Endothelial cell of umbilical vein (primary cell): ENCODE data around the gene PCDHGA5. TPM values are rescaled to one million over a fixed set of nuclear protein-coding genes. Genes with fewer than 3 reads are reported as not detected.
"Not testable (repeated sequence)": the region's sequence is repeated elsewhere in the genome, so short reads cannot be mapped to it uniquely, and the experiment has no call there.

Experiments
- BruUV-seq: library from RNA; stranded (reverse); fragments of 400-500 nt; replicated peaks from 2 replicates; lab custom pipeline; 2021; lab: Mats Ljungman, UMichigan
- CTCF ChIA-PET: fragments of 300-600, 350-600 bp; sonication (Branson Sonifier 250); formaldehyde crosslinking; loops from one replicate; lab custom pipeline; 2021; ENCODE audit warnings: antibody characterized with exemption, inconsistent platforms; lab: Charles Lee
- POLR2A ChIA-PET: fragments of 300-600, 350-600 bp; sonication (Branson Sonifier 250); formaldehyde crosslinking; loops from one replicate; lab custom pipeline; 2021; ENCODE audit warnings: antibody characterized with exemption, inconsistent platforms; lab: Charles Lee
- DNase-seq: peaks from one replicate; pipeline ENCODE4 v3.0.0-alpha.2; 2011; ENCODE audit warnings: low read depth, low spot score
- FAIRE-seq: peaks from 2 replicates; lab custom pipeline; 2011; peaks lifted over from hg19 to GRCh38; lab: Jason Lieb, UNC
- H2AFZ ChIP-seq: 2 replicates; pipeline ENCODE4 v1.6.0; 2012; ENCODE audit warnings: low read depth, low read length, control low read depth, inconsistent platforms
- H3K27ac ChIP-seq: 2 replicates; pipeline ENCODE4 v1.5.1; 2011; ENCODE audit warnings: low read depth, mild to moderate bottlenecking, control low read depth, low read length, moderate library complexity; ENCODE audit not compliant: insufficient read depth
- H3K27me3 ChIP-seq, 2 experiments: 2 replicates each; pipeline versions ENCODE4 v1.6.0 to v1.6.1; 2011; ENCODE audit warnings: low read length in 2 of 2, mixed read lengths in 1 of 2; ENCODE audit not compliant: control insufficient read depth in 2 of 2, insufficient read depth in 2 of 2
- H3K36me3 ChIP-seq, 2 experiments: 2 replicates in 1 of 2; 3 replicates in 1 of 2; pipeline ENCODE4 v1.5.1; 2011; ENCODE audit warnings: low read length in 2 of 2, mild to moderate bottlenecking in 1 of 2, moderate library complexity in 1 of 2; ENCODE audit not compliant: control insufficient read depth in 2 of 2, insufficient read depth in 2 of 2; ENCODE audit errors: extremely low read depth in 1 of 2
- H3K4me1 ChIP-seq: 3 replicates; pipeline ENCODE4 v1.5.1; 2011; ENCODE audit warnings: mild to moderate bottlenecking, low read length; ENCODE audit not compliant: control insufficient read depth, insufficient read depth; ENCODE audit errors: extremely low read depth
- H3K4me2 ChIP-seq: 2 replicates; pipeline ENCODE4 v1.6.1; 2011; ENCODE audit warnings: low read length, control low read depth, mixed read lengths; ENCODE audit not compliant: insufficient read depth
- H3K4me3 ChIP-seq, 3 experiments: fragments of 200-600 bp in 1 of 3; sonication (generic), shearing (Covaris generic) in 1 of 3; replicated peaks in 1 of 3; 2 replicates each; pipeline ENCODE4 v1.5.1; 2011 to 2016; ENCODE audit warnings: control low read depth in 3 of 3, low read length in 3 of 3, mild to moderate bottlenecking in 2 of 3, inconsistent platforms in 1 of 3, low read depth in 1 of 3, moderate library complexity in 1 of 3; ENCODE audit not compliant: insufficient read depth in 1 of 3
- H3K79me2 ChIP-seq: 2 replicates; pipeline ENCODE4 v1.6.0; 2012; ENCODE audit warnings: low read length, inconsistent platforms; ENCODE audit not compliant: control insufficient read depth, insufficient read depth
- H3K9ac ChIP-seq: replicated peaks from 2 replicates; pipeline ENCODE3; 2011; ENCODE audit warnings: low read length, control low read depth; ENCODE audit not compliant: insufficient read depth; ENCODE audit errors: extremely low read depth
- H3K9me1 ChIP-seq: replicated peaks from 3 replicates; pipeline ENCODE4 v1.6.0; 2011; ENCODE audit warnings: mild to moderate bottlenecking, low read length; ENCODE audit not compliant: control insufficient read depth, insufficient read depth; ENCODE audit errors: extremely low read depth
- H3K9me3 ChIP-seq: replicated peaks from 2 replicates; pipeline ENCODE4 v1.5.1; 2012; ENCODE audit warnings: low read length, inconsistent platforms; ENCODE audit not compliant: control insufficient read depth, insufficient read depth
- H4K20me1 ChIP-seq: replicated peaks from 2 replicates; pipeline ENCODE3; 2011; ENCODE audit warnings: mild to moderate bottlenecking, low read length; ENCODE audit not compliant: control insufficient read depth, insufficient read depth; ENCODE audit errors: extremely low read depth
- POLR2A ChIP-seq: IDR thresholded peaks from 2 replicates; pipeline ENCODE4 v1.6.1; 2012; ENCODE audit warnings: low read depth, mild to moderate bottlenecking, control low read depth, low read length
- dilution Hi-C: fragments of 300-500 bp; cut with MboI; formaldehyde crosslinking; loops from one replicate; pipeline ENCODE4 v1.15.0; 2019; ENCODE audit warnings: low sequenced_read_pairs; ENCODE audit not compliant: extremely low pct_ligation_motif_present
- intact Hi-C: fragments of 100-400 bp; cut with micrococcal nuclease; formaldehyde crosslinking; loops from one replicate; pipeline ENCODE4 v1.10.0; 2022
- polyA plus RNA-seq, 4 experiments: library from polyadenylated mRNA; depleted of rRNA in 3 of 4; stranded (reverse) in 3 of 4; unstranded in 1 of 4; fragments of >200 nt; gene quantifications; 2 replicates each; pipeline versions ENCODE4 v1.2.1 to v1.2.3, GENCODE V29; 2011 to 2012; ENCODE audit warnings: missing spikeins in 1 of 4
- total RNA-seq: library from RNA; stranded (reverse); gene quantifications from 2 replicates; pipeline ENCODE4 v1.2.3, GENCODE V29; 2021
- TF ChIP-seq, protein P1 (sequence below), 2 donors: IDR thresholded peaks; 1 replicate in 1 of 2; 2 replicates in 1 of 2; pipeline ENCODE4 v1.5.1; 2011; ENCODE audit warnings: low read length in 2 of 2, mild to moderate bottlenecking in 2 of 2, moderate library complexity in 2 of 2, control low read depth in 1 of 2, inconsistent platforms in 1 of 2, low read depth in 1 of 2; ENCODE audit not compliant: insufficient read depth in 1 of 2; ENCODE audit errors: extremely low read depth in 1 of 2

Gene PCDHGA5
- total and polyA plus RNA-seq, 2 donors (not counting 3 experiments of a cell fraction or from before 2014, with no cell fraction given) = 0.36 to 0.93 TPM

DNA sequence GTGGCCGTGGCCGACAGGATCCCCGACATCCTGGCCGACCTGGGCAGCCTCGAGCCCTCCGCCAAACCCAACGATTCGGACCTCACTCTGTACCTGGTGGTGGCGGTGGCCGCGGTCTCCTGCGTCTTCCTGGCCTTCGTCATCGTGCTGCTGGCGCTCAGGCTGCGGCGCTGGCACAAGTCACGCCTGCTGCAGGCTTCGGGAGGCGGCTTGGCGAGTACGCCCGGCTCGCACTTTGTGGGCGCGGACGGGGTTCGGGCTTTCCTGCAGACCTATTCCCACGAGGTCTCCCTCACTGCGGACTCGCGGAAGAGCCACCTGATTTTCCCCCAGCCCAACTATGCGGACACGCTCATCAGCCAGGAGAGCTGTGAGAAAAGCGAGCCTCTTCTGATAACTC lies 17.9 kb upstream of the PCDHGA5 start:
- CTCF ChIA-PET = interaction anchor here (1.0 to 1.4 kb wide), 4 partner anchors 15 to 218 kb away, joined by 3 to 4 read pairs (median 3); partner anchors contain the start of genes PCDHGA1 and PCDHGB3
- DNase-seq, POLR2A ChIA-PET, FAIRE-seq, H3K79me2 ChIP-seq, dilution Hi-C loops, H2AFZ ChIP-seq, H3K36me3 ChIP-seq, H3K4me3 ChIP-seq, BruUV-seq, H3K9me3 ChIP-seq, H3K27ac ChIP-seq, H3K9me1 ChIP-seq, intact Hi-C loops, H3K4me2 ChIP-seq, H3K4me1 ChIP-seq, H3K9ac ChIP-seq, H4K20me1 ChIP-seq: not testable (repeated sequence)
- peaks cover 17 to 31% of the 10 kb centered on the region in 2 experiments for H3K27me3 ChIP-seq

GRCh38 chr5:141349917-141350619 lies 13.9 kb upstream of the PCDHGA5 start, which contains the start of gene PCDHGB1:
TSS of gene PCDHGB1 (plus strand) at chr5:141350099. CDS start at chr5:141350261, 162 bp downstream.
- ChIA-PET POLR2A (no interaction called here), CTCF (interaction anchor here (1.0 to 3.6 kb wide), 17 partner anchors 10 to 269 kb away, joined by 3 to 29 read pairs (median 6); partner anchors contain the start of genes DIAPH1, PCDHB14, PCDHGA1 and PCDHGA10)
- H3K4me2 ChIP-seq = peak within 1 kb of the TSS; percentile 16
- no peaks in the 10 kb centered on the region for H3K79me2 ChIP-seq
- H3K9me3 ChIP-seq = no peaks in the 10 kb centered on the region
- TF ChIP-seq, protein P1, sequence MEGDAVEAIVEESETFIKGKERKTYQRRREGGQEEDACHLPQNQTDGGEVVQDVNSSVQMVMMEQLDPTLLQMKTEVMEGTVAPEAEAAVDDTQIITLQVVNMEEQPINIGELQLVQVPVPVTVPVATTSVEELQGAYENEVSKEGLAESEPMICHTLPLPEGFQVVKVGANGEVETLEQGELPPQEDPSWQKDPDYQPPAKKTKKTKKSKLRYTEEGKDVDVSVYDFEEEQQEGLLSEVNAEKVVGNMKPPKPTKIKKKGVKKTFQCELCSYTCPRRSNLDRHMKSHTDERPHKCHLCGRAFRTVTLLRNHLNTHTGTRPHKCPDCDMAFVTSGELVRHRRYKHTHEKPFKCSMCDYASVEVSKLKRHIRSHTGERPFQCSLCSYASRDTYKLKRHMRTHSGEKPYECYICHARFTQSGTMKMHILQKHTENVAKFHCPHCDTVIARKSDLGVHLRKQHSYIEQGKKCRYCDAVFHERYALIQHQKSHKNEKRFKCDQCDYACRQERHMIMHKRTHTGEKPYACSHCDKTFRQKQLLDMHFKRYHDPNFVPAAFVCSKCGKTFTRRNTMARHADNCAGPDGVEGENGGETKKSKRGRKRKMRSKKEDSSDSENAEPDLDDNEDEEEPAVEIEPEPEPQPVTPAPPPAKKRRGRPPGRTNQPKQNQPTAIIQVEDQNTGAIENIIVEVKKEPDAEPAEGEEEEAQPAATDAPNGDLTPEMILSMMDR (IDR thresholded peaks at IDR 0.05; ENCODE audit: extremely low read depth in 1 of 2, insufficient read depth in 1 of 2, low read depth in 1 of 2, low read length in 2 of 2) = peak; percentile 41 to 44
- no peak for TF ChIP-seq POLR2A
- H3K27me3 ChIP-seq = peaks cover 25 to 48% of the 10 kb centered on the region in 2 experiments
- no peak within 1 kb of the TSS for H3K9ac ChIP-seq
- no peaks in the 10 kb centered on the region for H3K9me1 ChIP-seq
- H4K20me1 ChIP-seq = no peaks in the 10 kb centered on the region
- no peak within 1 kb of the TSS for H3K4me3 ChIP-seq
- no peaks in the 10 kb centered on the region for H3K4me1 ChIP-seq
- FAIRE-seq = no peak
- H2AFZ ChIP-seq = no peak within 1 kb of the TSS
- BruUV-seq = no TSS peak
- intact Hi-C loops (loop anchor here (5.0 kb wide), 1 partner anchor 212 kb away; no protein-coding TSS in a partner anchor), dilution Hi-C loops (no loop called here)
- no peaks in the 10 kb centered on the region for H3K36me3 ChIP-seq
- no peak within 1 kb of the TSS for H3K27ac ChIP-seq
- no peak for DNase-seq
